Stimulated activated CD4-positive, alpha-beta T cell treated with anti-CD3 and anti-CD28 coated beads, Interleukin-15, amount 100 ng/mL, for 24 hours (primary cell): ENCODE measurements around the gene CTBP2.

Experiments
- DNase-seq: peaks from one replicate; pipeline ENCODE4 v3.0.0-alpha.2; 2020

CTBP2 gene

DNA sequence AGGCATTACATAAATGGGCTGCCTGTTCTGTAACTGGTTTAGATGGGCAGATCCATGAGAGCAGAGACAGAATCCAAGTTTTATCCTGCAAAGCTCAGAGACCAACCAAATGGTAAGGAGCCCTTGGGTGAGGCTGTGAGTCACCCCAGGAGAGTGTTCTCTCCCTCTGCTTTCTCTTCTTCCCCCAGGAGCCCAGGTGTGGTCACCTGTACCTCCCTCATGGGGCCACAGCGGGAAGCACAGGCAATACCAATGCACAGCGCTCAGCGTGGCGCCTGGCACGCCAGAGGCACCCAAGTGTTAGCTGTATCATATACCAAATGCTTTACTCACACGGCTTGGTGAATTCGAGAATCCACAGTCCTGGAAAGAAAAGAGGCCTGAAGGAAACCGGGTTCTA, 39.4 kb downstream of the CTBP2 start:
- DNase-seq: no peak

GRCh38 chr10:125120053-125120710, 40.2 kb downstream of the CTBP2 start:
- DNase-seq: no peak

GRCh38 chr10:125118701-125119100, 41.7 kb downstream of the CTBP2 start:
- no peak for DNase-seq

- DNase-seq: no peak
Measured at GRCh38 chr10:125118011-125118611, 42.3 kb downstream of the CTBP2 start.

DNA sequence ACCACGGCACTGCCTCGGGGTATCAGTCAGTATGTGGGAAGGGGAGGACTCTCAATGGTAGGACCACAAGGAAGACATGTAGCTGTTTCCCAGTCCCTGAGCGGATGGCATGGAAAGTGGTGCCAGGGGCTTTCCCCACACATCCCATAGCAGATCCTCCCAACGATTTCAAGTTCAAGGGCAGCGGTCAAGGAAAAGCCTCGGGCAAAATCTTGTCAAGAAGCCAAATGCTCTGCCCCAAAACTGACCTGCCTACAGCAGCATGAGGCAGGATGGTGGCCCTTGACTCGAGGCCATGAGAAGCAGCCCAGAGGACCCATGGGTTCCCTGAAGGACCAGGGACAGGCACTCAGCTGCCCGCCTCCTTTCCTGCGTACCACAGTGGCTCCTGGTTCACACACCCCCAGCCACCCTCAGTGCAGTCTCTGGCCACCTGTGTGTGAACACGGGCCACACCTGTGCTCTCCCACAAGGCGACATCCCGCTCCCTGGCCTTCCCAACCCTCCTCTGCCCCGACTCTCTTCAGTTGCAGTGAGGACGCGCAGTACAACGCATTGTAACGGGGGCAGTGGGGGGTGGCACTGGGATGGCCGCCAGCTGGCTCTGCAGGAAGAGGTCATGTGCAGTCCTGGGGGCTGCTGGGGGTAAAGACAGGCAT, 43.6 kb downstream of the CTBP2 start:
- no peak for DNase-seq

DNA sequence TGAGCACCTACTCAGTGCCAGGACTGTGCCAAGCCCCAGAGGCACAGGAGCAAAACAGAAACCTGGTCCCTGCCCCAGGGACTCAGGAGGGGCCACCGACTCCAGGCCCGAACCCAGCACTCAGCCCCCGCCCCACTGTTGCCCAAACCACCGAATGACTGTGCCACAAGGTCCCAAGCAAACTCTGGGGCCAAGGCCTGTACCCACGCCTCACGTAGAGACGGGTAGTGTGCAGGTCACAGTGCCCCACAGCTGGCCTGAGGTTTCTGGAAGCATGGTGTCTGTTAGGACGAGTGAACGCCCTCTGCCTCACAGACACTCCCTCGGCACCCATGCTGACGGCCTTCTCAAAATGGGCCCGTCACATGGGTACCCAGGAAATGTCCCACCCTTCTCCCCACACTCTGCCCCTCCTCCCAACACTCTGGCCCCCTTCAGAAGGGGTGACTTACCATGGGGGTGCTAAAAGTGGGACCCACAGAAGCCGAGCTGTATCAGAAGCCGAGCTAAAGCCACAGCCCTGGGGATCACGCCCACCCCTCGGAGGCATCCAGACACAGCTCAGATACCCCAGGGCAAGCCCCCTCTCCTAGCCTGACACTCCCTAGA, 44.2 kb downstream of the CTBP2 start:
- DNase-seq: no peak

DNA sequence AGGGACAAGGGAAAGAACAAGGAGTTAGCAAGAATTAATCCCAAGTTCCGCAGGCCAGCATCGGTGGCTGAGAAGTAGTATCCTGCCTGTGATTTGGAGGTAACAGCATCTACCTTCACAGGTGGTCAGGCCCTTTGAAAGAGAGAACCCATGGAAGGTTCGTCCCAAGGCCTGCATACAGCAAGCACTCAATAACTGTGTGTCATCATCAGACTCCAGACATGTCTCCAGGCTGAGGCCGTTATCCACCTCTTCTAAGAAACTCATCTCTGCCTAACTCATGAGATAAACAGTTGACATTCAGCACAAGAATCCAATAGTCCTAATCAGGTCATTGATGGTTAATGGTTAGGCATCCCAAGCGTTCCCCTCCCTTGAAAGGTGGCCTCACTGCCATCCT, 45.0 kb downstream of the CTBP2 start:
- no peak for DNase-seq

- no peak for DNase-seq
Measured at GRCh38 chr10:125114761-125115391, 45.5 kb downstream of the CTBP2 start.

- no peak for DNase-seq
Measured at GRCh38 chr10:125113691-125114371, 46.5 kb downstream of the CTBP2 start.

GRCh38 chr10:125112697-125113494, 47.5 kb downstream of the CTBP2 start:
- DNase-seq: no peak

GRCh38 chr10:125111118-125111727, 49.1 kb downstream of the CTBP2 start:
- no peak for DNase-seq

DNA sequence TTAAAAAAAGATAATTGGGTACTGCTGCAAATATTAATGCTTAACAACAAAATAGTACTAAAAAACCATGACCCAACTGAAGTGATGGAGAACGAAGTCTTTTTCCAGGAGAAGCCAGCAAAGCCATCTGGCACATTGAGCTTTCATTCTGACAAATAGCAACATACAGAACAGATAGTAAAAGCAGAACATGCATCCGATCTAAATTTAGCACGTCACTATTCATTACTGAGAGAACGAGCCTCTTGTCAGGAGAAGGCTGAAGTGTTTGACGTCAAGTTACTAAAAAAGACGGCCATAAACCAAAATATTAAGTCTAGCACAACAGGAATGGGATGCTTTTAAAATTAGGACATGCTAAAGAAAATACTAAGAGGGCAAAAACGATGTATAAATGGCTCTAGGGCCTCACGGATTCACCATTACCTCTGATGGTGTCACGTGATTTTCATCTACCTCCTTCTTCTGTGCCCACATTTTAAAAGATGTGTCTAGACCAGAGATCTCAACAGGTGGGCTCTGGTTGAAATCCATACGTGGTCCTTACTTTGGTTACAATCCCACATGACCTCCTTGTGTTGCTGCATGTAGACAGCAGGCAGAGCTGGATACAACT, 52.3 kb downstream of the CTBP2 start:
- DNase-seq: no peak

- DNase-seq: no peak
Measured at GRCh38 chr10:125107166-125107949, 53.0 kb downstream of the CTBP2 start.

GRCh38 chr10:125106586-125106985, 53.8 kb downstream of the CTBP2 start:
- DNase-seq: no peak

GRCh38 chr10:125105706-125106255, 54.6 kb downstream of the CTBP2 start:
- DNase-seq: no peak

DNA sequence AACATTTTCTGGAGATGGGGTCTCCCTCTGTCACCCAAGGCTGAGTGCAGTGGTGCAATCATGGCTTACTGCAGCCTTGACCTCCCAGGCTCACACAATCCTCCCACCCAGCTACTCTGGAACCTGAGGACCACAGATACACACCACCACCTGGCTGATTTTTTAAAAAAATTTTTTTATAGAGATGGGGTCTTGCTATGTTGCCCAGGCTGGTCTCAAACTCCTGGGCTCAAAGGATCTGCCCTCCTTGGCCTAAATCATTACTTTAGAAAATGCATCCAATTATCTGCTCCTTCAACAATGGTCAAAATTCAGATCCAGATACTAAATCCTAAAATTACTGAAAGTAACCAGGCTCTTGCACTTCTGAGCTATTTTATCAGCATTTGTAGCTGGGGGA, 55.2 kb downstream of the CTBP2 start:
- no peak for DNase-seq

GRCh38 chr10:125104559-125104958, 55.8 kb downstream of the CTBP2 start:
- DNase-seq: no peak

DNA sequence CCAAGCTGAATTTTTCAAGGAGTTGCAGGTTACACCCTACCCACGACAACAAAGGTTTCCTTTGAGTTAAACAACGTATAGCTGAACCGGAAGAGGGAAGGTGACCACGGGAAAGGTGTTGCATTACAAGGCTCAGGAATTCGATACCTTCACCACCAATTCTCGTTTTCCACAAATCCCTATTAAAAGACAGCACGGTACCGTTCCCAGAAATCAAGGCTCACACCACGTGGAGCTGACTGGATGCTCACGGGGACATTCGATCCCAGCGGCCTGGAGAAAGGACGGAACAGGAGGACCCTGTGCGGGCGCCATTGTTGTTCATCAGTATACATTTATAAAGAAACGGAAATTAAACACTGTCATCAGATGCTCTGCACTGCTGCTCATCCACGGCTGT, 56.4 kb downstream of the CTBP2 start:
- DNase-seq: no peak

DNA sequence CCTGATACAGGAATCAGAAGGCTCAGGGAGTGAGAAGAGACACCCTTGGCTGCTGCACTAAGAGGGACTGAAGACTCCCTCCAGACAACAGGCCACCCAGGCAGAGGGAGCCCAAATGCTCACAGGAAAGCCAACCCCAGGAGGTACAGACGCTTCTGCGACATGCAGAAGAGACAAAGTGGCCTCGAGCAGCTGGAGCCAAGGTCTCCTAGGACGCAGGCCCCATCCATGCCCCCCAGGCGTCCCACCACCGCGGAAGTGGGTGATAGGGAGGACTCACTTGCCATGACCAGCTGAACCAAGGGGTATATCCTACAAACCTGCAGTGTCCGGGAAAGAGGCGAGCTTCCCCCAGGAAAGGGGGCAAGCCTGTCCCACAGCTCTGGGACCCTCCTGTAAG, 56.9 kb downstream of the CTBP2 start:
- no peak for DNase-seq

GRCh38 chr10:125102821-125103220, 57.5 kb downstream of the CTBP2 start:
- no peak for DNase-seq
